Suprapubic skin (tissue), 3 donors: ENCODE measurements around the gene SDR42E1.

Experiments
- CTCF ChIP-seq, 2 donors: fragments of 200-600 bp in 1 of 2; fragments of 450-650 bp in 1 of 2; sonication (generic) in 1 of 2; IDR thresholded peaks; one replicate each; pipeline ENCODE4 v1.5.1; 2016 to 2019; ENCODE audit warnings: antibody characterized with exemption in 2 of 2, mild to moderate bottlenecking in 1 of 2, moderate library complexity in 1 of 2
- POLR2AphosphoS5 ChIP-seq, 3 donors: sonication (generic); formaldehyde crosslinking; IDR thresholded peaks; one replicate each; pipeline ENCODE4 v1.6.1; 2017; ENCODE audit warnings: antibody characterized with exemption in 3 of 3

GRCh38 chr16:82002831-82003230 lies 8.4 kb downstream of the SDR42E1 start:
- TF ChIP-seq CTCF (IDR thresholded peaks at IDR 0.05) = no peak
- TF ChIP-seq POLR2AphosphoS5 (IDR thresholded peaks at IDR 0.05) = no peak
